ENCODE measurements around the gene GRWD1. TPM values are rescaled to one million over a fixed set of nuclear protein-coding genes. Genes with fewer than 3 reads are reported as not detected.

Gene GRWD1
- total and polyA plus RNA-seq, 10 of the 15 experiments (the other 5 are each of a cell fraction or from before 2014, with no cell fraction given): 1.4 to 103 (median 30.7) TPM

GRCh38 chr19:48470856-48471255 is 25.1 kb downstream of the GRWD1 start:
- no peaks in the 10 kb centered on the region for H3K27me3 ChIP-seq (replicated peaks in 1 of 2; ENCODE audit: control insufficient read depth in 2 of 2, insufficient read depth in 2 of 2, low read length in 1 of 2)
- H3K4me2 ChIP-seq (ENCODE audit: control insufficient read depth, insufficient read depth): no peak overlapping the region
- WGBS (ENCODE audit: insufficient coverage, insufficient replicate concordance, low lambda C conversion rate, missing lambda C conversion rate): 89% methylated on average over 10 of the region's 10 CpGs
- H3K79me2 ChIP-seq (ENCODE audit: control insufficient read depth, insufficient read depth, low read length): peaks cover 9% of the 10 kb centered on the region
- no peak overlapping the region for H2AFZ ChIP-seq (ENCODE audit: control insufficient read depth, low read depth, low read length)
- no peak overlapping the region for H3K9ac ChIP-seq (ENCODE audit: control insufficient read depth, insufficient read depth, low read length)
- no peaks in the 10 kb centered on the region for H3K9me3 ChIP-seq (replicated peaks; ENCODE audit: control insufficient read depth, insufficient read depth, low read length)
- SMC1A ChIA-PET (ENCODE audit: uncharacterized antibody, unreplicated experiment): no interaction called here
- H4K20me1 ChIP-seq (ENCODE audit: control insufficient read depth, insufficient read depth): peaks cover 3% of the 10 kb centered on the region; the same call in 1 of the 2 replicates
- CTCF ChIA-PET: interaction anchor here (1.2 to 2.4 kb wide), 2 partner anchors 19 to 80 kb away, joined by 5 to 10 read pairs; no protein-coding TSS in a partner anchor
- RAD21 ChIA-PET (ENCODE audit: unreplicated experiment): interaction anchor here (1.5 kb wide), 1 partner anchor 19 kb away, joined by 7 read pairs; no protein-coding TSS in a partner anchor
- H3K36me3 ChIP-seq (ENCODE audit: control insufficient read depth in 2 of 2, insufficient read depth in 2 of 2, low read length in 1 of 2): peaks cover 4 to 12% of the 10 kb centered on the region in 2 experiments; a peak in 3 of 4 replicates
- H3K4me3 ChIP-seq: no peak overlapping the region
- no TSS peak for BruUV-seq (replicated peaks)
- in situ Hi-C loops (cut with MboI): no loop called here
- H3K4me1 ChIP-seq (ENCODE audit: control insufficient read depth, insufficient read depth, low read length): peaks cover 5% of the 10 kb centered on the region; the same call in 1 of the 2 replicates
- DNase-seq (ENCODE audit: low read depth, low spot score) (no peak), ATAC-seq (no peak), FAIRE-seq (no peak)
- TF ChIP-seq GABPA (IDR thresholded peaks at IDR 0.05; ENCODE audit: low read depth): no peak
- no peak for TF ChIP-seq CTCF (IDR thresholded peaks at IDR 0.05 in 2 of 3, conservative IDR thresholded peaks at IDR 0.05 in 1 of 3; ENCODE audit: control insufficient read depth in 2 of 3, extremely low read depth in 1 of 3, insufficient read depth in 1 of 3, low read depth in 3 of 3, low read length in 3 of 3)
- TF ChIP-seq TCF12 (IDR thresholded peaks at IDR 0.05; ENCODE audit: low read depth, low read length): no peak
- TF ChIP-seq YY1 (IDR thresholded peaks at IDR 0.05; ENCODE audit: low read depth, low read length): no peak
- POLR2A ChIA-PET: interaction anchor here (1.0 kb wide), 1 partner anchor 153 kb away, joined by 3 read pairs; no protein-coding TSS in a partner anchor
- no peak overlapping the region for H3K27ac ChIP-seq (ENCODE audit: control insufficient read depth, insufficient read depth)
- intact Hi-C loops (cut with micrococcal nuclease; ENCODE audit: unreplicated experiment): no loop called here

DNA sequence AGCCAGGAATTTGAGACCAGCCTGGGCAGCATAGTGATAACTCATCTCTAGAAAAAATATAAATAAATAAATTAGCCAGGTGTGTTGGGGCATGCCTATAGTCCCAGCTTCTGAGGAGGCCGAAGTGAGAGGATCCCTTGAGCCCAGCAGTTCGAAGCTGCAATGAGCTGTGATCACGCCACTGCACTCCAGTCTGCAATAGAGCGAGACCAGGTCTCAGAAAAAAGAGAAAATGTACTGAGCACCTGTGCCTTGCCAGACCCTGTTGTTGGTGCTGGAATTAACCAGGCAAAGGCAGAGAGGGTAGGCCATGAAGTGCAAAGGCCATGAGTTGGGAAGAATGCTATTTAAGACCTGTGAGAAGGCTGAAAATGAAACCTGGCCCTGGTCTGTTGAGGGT is 26.1 kb downstream of the GRWD1 start:
- no peak for ATAC-seq
- no TSS peak for BruUV-seq (replicated peaks)
- peaks cover 9% of the 10 kb centered on the region for H3K79me2 ChIP-seq (ENCODE audit: control insufficient read depth, insufficient read depth, low read length)
- POLR2A ChIA-PET: interaction anchor here (0.7 kb wide), 1 partner anchor 139 kb away, joined by 3 read pairs; no protein-coding TSS in a partner anchor
- peaks cover 3% of the 10 kb centered on the region; the same call in 1 of the 2 replicates for H4K20me1 ChIP-seq (ENCODE audit: control insufficient read depth, insufficient read depth)
- no peak for FAIRE-seq
- H3K4me1 ChIP-seq (ENCODE audit: control insufficient read depth, insufficient read depth, low read length): peaks cover 5% of the 10 kb centered on the region; the same call in 1 of the 2 replicates
- no peak overlapping the region for H3K4me2 ChIP-seq (ENCODE audit: control insufficient read depth, insufficient read depth)
- no peak overlapping the region for H3K27ac ChIP-seq (ENCODE audit: control insufficient read depth, insufficient read depth)
- in situ Hi-C loops (cut with MboI): no loop called here
- H3K27me3 ChIP-seq (replicated peaks in 1 of 2; ENCODE audit: control insufficient read depth in 2 of 2, insufficient read depth in 2 of 2, low read length in 1 of 2): no peaks in the 10 kb centered on the region
- no peak overlapping the region for H3K4me3 ChIP-seq
- H3K9ac ChIP-seq (ENCODE audit: control insufficient read depth, insufficient read depth, low read length): no peak overlapping the region
- no peak overlapping the region for H2AFZ ChIP-seq (ENCODE audit: control insufficient read depth, low read depth, low read length)
- SMC1A ChIA-PET (ENCODE audit: uncharacterized antibody, unreplicated experiment): no interaction called here
- RAD21 ChIA-PET (ENCODE audit: unreplicated experiment): no interaction called here
- intact Hi-C loops (cut with micrococcal nuclease; ENCODE audit: unreplicated experiment): no loop called here
- WGBS (ENCODE audit: insufficient coverage, insufficient replicate concordance, low lambda C conversion rate, missing lambda C conversion rate): 91% methylated on average over 4 of the region's 4 CpGs
- DNase-seq (ENCODE audit: low read depth, low spot score): no peak
- CTCF ChIA-PET: interaction anchor here (5.0 kb wide), 1 partner anchor 17 kb away, joined by 27 read pairs; no protein-coding TSS in a partner anchor
- no peaks in the 10 kb centered on the region for H3K9me3 ChIP-seq (replicated peaks; ENCODE audit: control insufficient read depth, insufficient read depth, low read length)
- peaks cover 4 to 13% of the 10 kb centered on the region in 2 experiments; a peak in 3 of 4 replicates for H3K36me3 ChIP-seq (ENCODE audit: control insufficient read depth in 2 of 2, insufficient read depth in 2 of 2, low read length in 1 of 2)
- no peak for TF ChIP-seq ETV6 (conservative IDR thresholded peaks at IDR 0.05 in 1 of 2, IDR thresholded peaks at IDR 0.05 in 1 of 2; ENCODE audit: borderline replicate concordance in 1 of 2, low read depth in 1 of 2)
- TF ChIP-seq ZBTB4 (CRISPR knock-in tag; IDR thresholded peaks at IDR 0.05): no peak
- no peak for TF ChIP-seq PAX5 (IDR thresholded peaks at IDR 0.05; ENCODE audit: borderline replicate concordance, low read depth, low read length)
- no peak for TF ChIP-seq SUPT20H (IDR thresholded peaks at IDR 0.05; ENCODE audit: borderline replicate concordance, control insufficient read depth, low read depth, low read length)
- TF ChIP-seq RBBP5 (conservative IDR thresholded peaks at IDR 0.05): no peak
- no peak for TF ChIP-seq NRF1 (conservative IDR thresholded peaks at IDR 0.05; ENCODE audit: low read depth, low read length)
- no peak for TF ChIP-seq ZNF217 (IDR thresholded peaks at IDR 0.05)
- TF ChIP-seq TCF12 (IDR thresholded peaks at IDR 0.05; ENCODE audit: low read depth, low read length): no peak

Measured in GM12878 (cell line).